H9 (cell line): ENCODE results near the gene LRRC38. TPM values are rescaled to one million over a fixed set of nuclear protein-coding genes. Genes with fewer than 3 reads are reported as not detected.
A peak's percentile ranks its signal among the peaks of the same experiment; 100 is the strongest.

ENCODE experiments used
- DNase-seq: peaks from one replicate; pipeline ENCODE4 v3.0.0-alpha.2; 2017
- H2AFZ ChIP-seq: one replicate; pipeline ENCODE4 v1.6.1; 2013; ENCODE audit warnings: mild to moderate bottlenecking, low read length, control low read depth, moderate library complexity
- H2AK5ac ChIP-seq: 2 replicates; pipeline ENCODE4 v1.6.1; 2013; ENCODE audit warnings: low read length, control low read depth, mixed read lengths; ENCODE audit not compliant: insufficient read length
- H2BK120ac ChIP-seq: one replicate; pipeline ENCODE4 v1.6.1; 2013; ENCODE audit warnings: low read depth, mild to moderate bottlenecking, low read length, control low read depth, inconsistent platforms; ENCODE audit not compliant: poor library complexity, severe bottlenecking
- H2BK12ac ChIP-seq: 2 replicates; pipeline ENCODE4 v1.6.1; 2013; ENCODE audit warnings: low read length, control low read depth, mixed read lengths, low read depth; ENCODE audit not compliant: insufficient read length
- H2BK15ac ChIP-seq: 2 replicates; pipeline ENCODE4 v1.6.1; 2013; ENCODE audit warnings: low read depth, low read length, control low read depth
- H2BK20ac ChIP-seq: one replicate; pipeline ENCODE4 v1.6.1; 2013; ENCODE audit warnings: low read depth, mild to moderate bottlenecking, low read length, control low read depth, inconsistent platforms; ENCODE audit not compliant: poor library complexity, severe bottlenecking
- H2BK5ac ChIP-seq: 2 replicates; pipeline ENCODE4 v1.6.1; 2013; ENCODE audit warnings: low read length, control low read depth, mixed read lengths; ENCODE audit not compliant: insufficient read length
- H3K14ac ChIP-seq: 2 replicates; pipeline ENCODE4 v1.6.1; 2013; ENCODE audit warnings: low read length, control low read depth; ENCODE audit not compliant: insufficient read depth
- H3K18ac ChIP-seq: 2 replicates; pipeline ENCODE4 v1.6.1; 2013; ENCODE audit warnings: low read depth, mild to moderate bottlenecking, mixed read lengths, low read length, control low read depth; ENCODE audit not compliant: insufficient read length
- H3K23ac ChIP-seq: 2 replicates; pipeline ENCODE4 v1.6.1; 2013; ENCODE audit warnings: low read length, control low read depth, mixed read lengths, low read depth; ENCODE audit not compliant: insufficient read length
- H3K23me2 ChIP-seq: 2 replicates; pipeline ENCODE4 v1.6.1; 2013; ENCODE audit warnings: low read depth, mild to moderate bottlenecking, mixed read lengths, low read length, control low read depth; ENCODE audit not compliant: insufficient read length, poor library complexity, severe bottlenecking
- H3K27ac ChIP-seq: 2 replicates; pipeline ENCODE4 v1.5.1; 2013; ENCODE audit warnings: low read length, control low read depth, mixed read lengths, low read depth; ENCODE audit not compliant: insufficient read length
- H3K27me3 ChIP-seq: 2 replicates; pipeline ENCODE4 v1.6.1; 2013; ENCODE audit warnings: low read length, control low read depth, inconsistent platforms; ENCODE audit not compliant: insufficient read depth
- H3K4ac ChIP-seq: 2 replicates; pipeline ENCODE4 v1.6.1; 2013; ENCODE audit warnings: low read depth, mild to moderate bottlenecking, control low read depth, inconsistent platforms, low read length, moderate library complexity
- H3K4me1 ChIP-seq: 2 replicates; pipeline ENCODE4 v1.6.1; 2013; ENCODE audit warnings: low read length, control low read depth, inconsistent platforms; ENCODE audit not compliant: insufficient read depth
- H3K4me2 ChIP-seq: 2 replicates; pipeline ENCODE4 v1.6.1; 2013; ENCODE audit warnings: low read length, control low read depth, mixed read lengths; ENCODE audit not compliant: insufficient read length, insufficient read depth
- H3K56ac ChIP-seq: 2 replicates; pipeline ENCODE4 v1.6.1; 2013; ENCODE audit warnings: low read depth, mild to moderate bottlenecking, mixed read lengths, low read length, control low read depth; ENCODE audit not compliant: insufficient read length
- H3K79me1 ChIP-seq: 2 replicates; pipeline ENCODE4 v1.6.1; 2013; ENCODE audit warnings: low read depth, mild to moderate bottlenecking, moderate library complexity, low read length, control low read depth, inconsistent platforms; ENCODE audit not compliant: insufficient read depth, poor library complexity, severe bottlenecking
- H3K79me2 ChIP-seq: 2 replicates; pipeline ENCODE4 v1.6.1; 2013; ENCODE audit warnings: low read length, control low read depth, inconsistent platforms; ENCODE audit not compliant: insufficient read depth
- H3K9ac ChIP-seq: 2 replicates; pipeline ENCODE4 v1.6.1; 2013; ENCODE audit warnings: low read length, control low read depth, mixed read lengths; ENCODE audit not compliant: insufficient read length; ENCODE audit errors: extremely low read depth
- H3K9me3 ChIP-seq: one replicate; pipeline ENCODE4 v1.6.1; 2013; ENCODE audit warnings: low read depth, low read length, inconsistent platforms; ENCODE audit not compliant: control insufficient read depth
- H3T11ph ChIP-seq: one replicate; pipeline ENCODE4 v1.6.1; 2013; ENCODE audit warnings: mild to moderate bottlenecking, low read length, control low read depth, inconsistent platforms
- H4K20me1 ChIP-seq: one replicate; pipeline ENCODE4 v1.6.1; 2013; ENCODE audit not compliant: control insufficient read depth, insufficient read length, insufficient read depth
- H4K5ac ChIP-seq: 2 replicates; pipeline ENCODE4 v1.6.1; 2013; ENCODE audit warnings: low read depth, mild to moderate bottlenecking, mixed read lengths, low read length, control low read depth; ENCODE audit not compliant: insufficient read length
- H4K8ac ChIP-seq: replicated peaks from 2 replicates; pipeline ENCODE4 v1.6.1; 2013; ENCODE audit warnings: low read length, control low read depth, mixed read lengths, low read depth; ENCODE audit not compliant: insufficient read length
- H4K91ac ChIP-seq: 2 replicates; pipeline ENCODE4 v1.6.1; 2013; ENCODE audit warnings: low read depth, mild to moderate bottlenecking, moderate library complexity, mixed read lengths, low read length, control low read depth; ENCODE audit not compliant: insufficient read length
- H3K27ac Mint-ChIP-seq, 3 experiments: 2 replicates in 2 of 3; 3 replicates in 1 of 3; pipeline ENCODE4 v1.8.0; 2020 to 2021; ENCODE audit warnings: mixed read lengths in 3 of 3, mild to moderate bottlenecking in 1 of 3, moderate library complexity in 1 of 3
- H3K27me3 Mint-ChIP-seq: 2 replicates; pipeline ENCODE4 v1.8.0; 2021; ENCODE audit warnings: low read depth, mild to moderate bottlenecking, moderate library complexity, mixed read lengths
- H3K36me3 Mint-ChIP-seq, 3 experiments: 2 replicates in 2 of 3; 3 replicates in 1 of 3; pipeline ENCODE4 v1.8.0; 2020 to 2021; ENCODE audit warnings: low read depth in 3 of 3, mixed read lengths in 3 of 3; ENCODE audit not compliant: insufficient read depth in 1 of 3
- H3K4me1 Mint-ChIP-seq, 2 experiments: 2 replicates each; pipeline ENCODE4 v1.8.0; 2020; ENCODE audit warnings: mixed read lengths in 2 of 2
- H3K4me3 Mint-ChIP-seq, 2 experiments: 2 replicates in 1 of 2; 3 replicates in 1 of 2; pipeline ENCODE4 v1.8.0; 2020 to 2021; ENCODE audit warnings: mild to moderate bottlenecking in 2 of 2, mixed read lengths in 2 of 2, moderate library complexity in 1 of 2
- H3K9me3 Mint-ChIP-seq, 2 experiments: 2 replicates in 1 of 2; 3 replicates in 1 of 2; pipeline ENCODE4 v1.8.0; 2020; ENCODE audit warnings: mild to moderate bottlenecking in 2 of 2, mixed read lengths in 2 of 2, moderate library complexity in 1 of 2
- CTCF ChIP-seq: fragments of 200-600 bp; sonication (generic); conservative IDR thresholded peaks from 3 replicates; pipeline ENCODE4 v1.8.0; 2021; ENCODE audit warnings: antibody characterized with exemption, mild to moderate bottlenecking
- WGBS: extraction: QIAGEN DNeasy Blood & Tissue Kit; methylation state at CpG from one replicate; pipeline ENCODE4 v1.1.7; 2013; ENCODE audit warnings: missing lambda C conversion rate, low lambda C conversion rate, mixed read lengths; ENCODE audit not compliant: insufficient read length; ENCODE audit errors: extremely low coverage; 5-methylcytosine and 5-hydroxymethylcytosine counted together
- total RNA-seq: library from RNA; stranded (reverse); gene quantifications from 2 replicates; pipeline ENCODE4 v1.2.1, GENCODE V29; 2021

Gene LRRC38
- total RNA-seq, 1 experiment from 2014 or later = 0.72 TPM

GRCh38 chr1:13523780-13524477, 10.1 kb upstream of the LRRC38 start:
- Histone ChIP-seq H3K27me3 (no peaks in the 10 kb centered on the region), H4K20me1 (no peaks in the 10 kb centered on the region), H3K23me2 (no peaks in the 10 kb centered on the region), H3K9ac (no peak overlapping the region), H3K18ac (no peak overlapping the region), H2BK120ac (no peak overlapping the region), H3K4ac (no peak overlapping the region), H4K8ac (no peak overlapping the region), H3K23ac (no peak overlapping the region), H2AFZ (no peak overlapping the region), H2AK5ac (no peak overlapping the region), H3K14ac (no peak overlapping the region), H3K56ac (no peak overlapping the region), H2BK5ac (no peak overlapping the region), H3K9me3 (no peaks in the 10 kb centered on the region), H4K91ac (no peak overlapping the region), H2BK20ac (no peak overlapping the region), H2BK15ac (no peak overlapping the region), H3K27ac (no peak overlapping the region), H2BK12ac (no peak overlapping the region), H3T11ph (no peak overlapping the region), H3K4me2 (no peak overlapping the region), H3K79me2 (no peaks in the 10 kb centered on the region), H4K5ac (no peak overlapping the region), H3K79me1 (no peaks in the 10 kb centered on the region), H3K4me1 (no peaks in the 10 kb centered on the region; the same call in 1 of the 2 replicates)
- DNase-seq = peak; percentile 61
- Mint-ChIP-seq H3K9me3 (peaks cover 3 to 9% of the 10 kb centered on the region in 2 experiments), H3K4me1 (peaks cover 5% of the 10 kb centered on the region in 2 experiments; a peak in 2 of 4 replicates), H3K27ac (no peak overlapping the region; a peak in 1 of 7 replicates), H3K4me3 (no peak overlapping the region), H3K36me3 (peaks cover 0 to 6% (median 3%) of the 10 kb centered on the region in 3 experiments; a peak in 2 of 7 replicates), H3K27me3 (peaks cover 24% of the 10 kb centered on the region)
- TF ChIP-seq CTCF = no peak
- no CpG with 5 or more reads among the region's 8 CpGs for WGBS
